DMS79 treated with DMSO at 0.1 percent for 48 hours (cell line): ENCODE data around the gene PNKP.

Source experiments
- DNase-seq: peaks from one replicate; lab custom pipeline; 2025; lab: John Stamatoyannopoulos, UW

Gene PNKP

GRCh38 chr19:49847731-49848696 lies 19.4 kb downstream of the PNKP start:
- no peak for DNase-seq

DNA sequence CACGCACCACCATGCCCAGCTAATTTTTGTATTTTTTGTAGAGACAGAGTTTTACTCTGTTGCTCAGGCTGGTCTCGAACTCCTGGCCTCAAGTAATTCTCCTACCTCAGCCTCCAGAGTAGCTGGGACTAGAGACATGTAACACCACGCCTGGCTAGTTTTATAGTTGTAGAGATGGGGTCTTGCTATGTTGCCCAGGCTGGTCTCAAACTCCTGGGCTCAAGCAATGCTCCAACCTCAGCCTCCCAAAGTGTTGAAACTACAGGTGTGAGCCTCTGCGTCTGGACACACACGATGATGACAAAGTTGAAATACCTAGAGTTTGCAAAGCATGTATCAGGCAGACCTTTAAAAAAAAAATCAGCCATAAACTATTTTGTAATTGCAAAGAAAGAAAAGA lies 21.0 kb downstream of the PNKP start:
- DNase-seq = no peak

- DNase-seq = no peak
Observed at GRCh38 chr19:49845414-49845813, 22.0 kb downstream of the PNKP start.

DNA sequence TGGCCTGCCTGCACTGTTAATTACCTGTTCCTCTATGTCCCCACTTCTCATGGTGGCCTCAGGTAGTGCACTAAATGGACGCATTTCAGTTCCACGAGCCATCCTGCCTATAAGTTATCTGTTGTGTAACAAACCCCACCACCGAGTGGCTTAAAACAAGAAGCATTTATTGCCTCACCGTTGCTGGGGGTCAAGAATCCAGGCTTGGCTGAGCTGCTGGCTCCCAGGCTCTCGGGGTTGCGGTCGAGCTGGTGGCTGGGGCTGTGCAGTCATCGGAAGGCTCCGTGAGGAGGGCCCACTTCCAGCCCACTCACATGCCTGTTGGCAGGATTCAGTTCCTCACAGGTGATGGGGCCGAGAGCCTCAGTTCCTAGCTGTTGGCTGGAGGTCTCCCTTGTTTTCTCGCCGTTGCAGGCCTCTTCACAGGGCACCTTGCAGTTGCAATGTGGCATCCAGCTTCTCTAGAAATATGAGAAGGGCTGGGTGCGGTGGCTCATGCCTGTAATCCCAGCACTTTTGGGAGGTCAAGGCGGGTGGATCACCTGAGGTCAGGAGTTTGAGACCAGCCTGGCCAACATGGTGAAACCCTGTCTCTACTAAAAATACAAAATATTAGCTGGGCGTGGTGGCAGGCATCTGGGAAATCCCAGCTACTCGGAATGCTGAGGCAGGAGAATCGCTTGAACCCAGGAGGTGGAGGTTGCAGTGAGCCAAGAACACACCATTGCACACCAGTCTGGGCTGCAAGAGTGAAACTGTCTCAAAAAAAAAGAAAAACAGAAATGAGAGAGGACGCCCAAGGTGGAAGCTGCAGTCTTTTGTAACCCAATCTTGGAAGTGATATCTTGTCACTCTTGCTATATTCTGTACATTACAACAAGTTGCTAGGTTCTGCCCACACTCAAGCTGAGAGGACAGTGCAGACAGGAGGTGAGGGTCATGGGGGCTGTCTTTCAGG lies 23.0 kb downstream of the PNKP start:
- no peak for DNase-seq

DNA sequence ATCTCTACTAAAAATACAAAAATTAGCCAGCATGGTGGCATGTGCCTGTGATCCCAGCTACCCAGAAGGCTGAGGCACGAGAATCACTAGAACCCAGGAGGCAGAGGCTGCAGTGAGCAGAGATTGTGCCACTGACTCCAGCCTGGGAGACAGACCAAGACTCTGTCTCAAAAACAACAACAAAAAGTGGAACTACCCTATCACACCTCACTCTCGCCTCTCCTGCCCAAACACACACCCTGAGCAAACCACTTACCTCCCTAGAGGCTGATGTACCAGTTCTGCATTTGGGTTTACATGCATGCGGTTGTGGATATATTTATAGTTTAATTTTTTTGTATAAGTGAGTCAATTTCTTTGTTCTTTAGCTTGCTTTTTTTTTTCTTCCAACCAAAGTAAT lies 24.1 kb downstream of the PNKP start:
- DNase-seq = no peak

DNA sequence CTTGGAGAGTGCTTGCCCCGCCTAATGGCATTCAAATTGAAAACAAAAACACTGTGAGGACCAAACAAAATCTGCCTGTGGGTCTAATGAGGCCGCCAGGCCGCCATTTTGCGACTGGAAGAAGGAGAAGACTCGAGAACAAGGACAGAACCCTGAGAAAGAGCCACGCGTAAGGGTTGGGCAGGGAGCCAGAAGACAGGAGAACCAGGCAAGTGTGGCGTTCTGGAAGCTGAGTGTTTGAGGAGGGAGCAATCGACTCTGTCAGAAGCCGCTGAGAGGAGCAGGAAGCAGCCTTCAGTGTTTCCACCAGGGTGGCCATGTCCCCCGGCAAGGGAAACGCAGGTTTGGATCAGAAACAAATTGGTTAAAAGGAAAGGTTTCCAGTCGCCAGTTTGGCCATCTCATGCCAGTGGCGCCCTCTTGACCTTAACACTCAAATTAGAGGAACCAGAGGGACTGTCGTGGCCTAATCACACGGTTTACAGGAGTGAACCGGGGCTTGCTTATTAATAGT lies 26.6 kb downstream of the PNKP start:
- no peak for DNase-seq

DNA sequence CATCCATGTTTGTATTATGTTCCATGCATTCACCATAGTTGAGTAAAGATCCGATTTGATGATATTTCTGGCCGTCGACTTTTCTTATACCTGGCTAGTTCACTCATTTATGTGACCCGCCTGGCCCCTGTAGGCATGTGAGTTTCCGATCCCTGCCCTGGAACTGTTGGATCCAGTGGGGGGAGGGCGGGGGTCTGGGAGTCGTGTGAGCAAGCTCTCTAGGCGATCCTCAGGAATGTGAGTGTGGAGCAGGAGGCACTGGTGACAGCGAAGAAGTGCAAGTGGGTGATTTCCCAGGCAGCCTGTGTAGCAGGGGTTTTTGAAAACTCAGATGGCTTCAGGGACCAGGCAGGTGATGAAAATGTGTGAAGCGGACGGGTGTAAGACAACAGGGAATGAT lies 27.1 kb downstream of the PNKP start:
- DNase-seq = no peak

DNA sequence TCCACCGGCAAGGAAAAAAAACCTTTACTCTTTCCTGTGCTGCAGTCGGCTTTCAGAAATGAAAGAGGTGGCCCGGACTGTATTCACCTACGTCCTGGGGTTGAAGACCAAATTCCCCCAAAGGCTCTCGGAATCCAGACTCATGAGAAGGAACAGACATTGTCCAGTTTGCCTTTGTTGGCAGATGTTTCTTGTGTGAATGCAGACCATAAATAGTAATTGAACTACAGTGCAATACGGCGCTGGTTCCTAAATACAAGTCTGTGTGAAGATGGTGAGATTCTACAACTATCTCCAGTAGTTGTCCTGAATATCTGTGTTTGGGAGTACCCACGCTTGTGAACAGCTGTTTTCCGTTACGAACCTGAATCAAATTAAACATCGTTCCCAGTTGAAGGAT lies 27.7 kb downstream of the PNKP start:
- DNase-seq = no peak

GRCh38 chr19:49838885-49839588 lies 28.3 kb downstream of the PNKP start:
- DNase-seq = no peak

DNA sequence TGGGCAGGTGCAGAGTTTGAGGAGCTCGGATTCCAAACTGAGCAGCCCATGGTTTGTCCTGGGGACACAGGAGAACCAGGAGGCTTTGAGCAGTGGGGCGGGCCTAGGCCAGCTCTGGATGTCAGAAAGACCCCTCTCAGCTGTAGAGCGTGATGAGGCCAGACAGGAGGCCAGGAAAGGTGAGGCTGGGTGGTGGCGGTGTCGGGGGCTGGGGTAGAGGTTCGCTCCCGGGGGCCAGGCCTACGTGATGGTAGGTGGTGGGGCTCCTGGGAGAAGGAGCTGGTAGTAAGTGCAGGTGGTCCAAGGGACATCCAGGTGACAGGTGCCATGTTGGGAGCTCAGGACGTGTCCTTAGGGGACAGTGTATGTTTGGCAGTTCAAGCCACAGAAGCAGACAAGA lies 30.0 kb downstream of the PNKP start:
- no peak for DNase-seq

- DNase-seq = no peak
Observed at GRCh38 chr19:49837009-49837310, 30.4 kb downstream of the PNKP start.

DNA sequence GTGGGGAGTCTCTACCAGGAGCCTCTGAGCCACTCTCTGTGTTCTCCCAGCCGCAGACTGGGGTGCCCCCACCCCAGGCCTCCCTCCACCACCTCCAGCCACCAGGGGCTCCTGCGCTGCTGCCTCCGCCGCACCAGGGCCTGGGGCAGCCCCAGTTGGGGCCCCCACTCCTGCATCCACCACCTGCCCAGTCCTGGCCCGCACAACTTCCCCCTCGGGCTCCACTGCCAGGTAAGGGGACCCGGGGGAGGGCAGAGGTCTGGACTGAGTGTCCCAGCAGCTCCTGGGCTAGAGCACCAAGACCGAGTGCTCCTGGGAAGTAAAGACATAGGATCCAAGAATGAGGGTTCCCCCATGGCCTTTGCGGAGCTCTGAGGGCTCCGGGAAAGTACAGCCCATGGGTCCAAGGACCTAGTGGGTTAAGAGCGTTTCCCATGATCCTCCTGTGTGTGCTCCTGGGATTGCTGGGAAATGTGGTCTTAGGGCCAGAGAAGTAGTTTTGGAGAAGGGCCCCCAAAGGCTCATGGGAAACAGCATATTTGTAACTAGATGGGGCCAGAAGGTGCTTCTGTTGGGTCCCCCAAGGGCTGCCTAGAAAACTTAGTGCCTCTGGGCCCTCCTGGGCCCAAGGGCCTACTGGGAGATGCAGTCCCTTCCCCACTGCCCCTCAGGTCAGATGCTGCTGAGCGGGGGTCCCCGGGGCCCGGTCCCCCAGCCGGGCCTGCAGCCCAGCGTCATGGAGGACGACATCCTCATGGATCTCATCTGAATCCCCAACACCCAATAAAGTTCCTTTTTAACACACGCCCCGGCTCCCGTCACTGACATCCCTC lies 31.0 kb downstream of the PNKP start:
- no peak for DNase-seq

DNA sequence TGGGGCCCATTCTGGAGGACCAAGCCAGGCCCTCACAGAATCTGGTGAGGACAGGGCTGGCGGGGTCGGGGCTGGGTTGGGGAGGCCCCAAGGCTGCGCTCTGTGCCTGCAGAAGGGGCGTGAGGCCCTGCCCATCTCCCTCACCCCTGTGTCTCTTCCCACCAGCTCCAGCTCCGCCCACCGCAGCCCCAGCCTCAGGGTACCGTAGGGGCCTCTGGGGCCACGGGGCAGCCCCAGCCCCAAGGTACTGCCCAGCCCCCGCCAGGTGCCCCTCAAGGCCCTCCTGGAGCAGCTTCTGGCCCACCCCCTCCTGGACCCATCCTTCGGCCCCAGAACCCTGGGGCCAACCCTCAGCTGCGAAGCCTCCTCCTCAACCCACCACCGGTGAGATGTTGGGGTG lies 31.8 kb downstream of the PNKP start:
- no peak for DNase-seq

- no peak for DNase-seq
Observed at GRCh38 chr19:49833599-49833998, 33.8 kb downstream of the PNKP start.

- DNase-seq = no peak
Observed at GRCh38 chr19:49832556-49832955, 34.8 kb downstream of the PNKP start.

GRCh38 chr19:49831592-49831991 lies 35.8 kb downstream of the PNKP start:
- DNase-seq = no peak

DNA sequence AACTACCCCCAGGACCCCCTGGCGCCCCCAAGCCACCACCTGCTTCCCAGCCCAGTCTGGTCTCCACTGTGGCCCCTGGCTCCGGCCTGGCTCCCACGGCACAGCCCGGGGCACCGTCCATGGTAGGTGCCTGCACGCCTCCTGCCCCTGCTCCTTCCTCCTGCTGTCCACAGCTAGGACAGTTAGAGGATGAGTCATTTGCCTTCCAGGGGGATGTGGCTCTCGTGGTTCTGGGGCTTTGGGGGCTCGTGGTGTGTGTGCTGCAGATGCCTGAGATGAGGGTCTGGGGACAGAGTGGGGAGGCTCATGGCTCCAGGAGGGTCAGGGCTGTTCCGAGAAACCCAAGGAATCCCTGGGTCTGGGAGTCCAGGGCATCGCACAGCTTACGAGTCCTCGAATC lies 36.6 kb downstream of the PNKP start:
- DNase-seq = no peak

- no peak for DNase-seq
Observed at GRCh38 chr19:49829721-49830120, 37.7 kb downstream of the PNKP start.

GRCh38 chr19:49829200-49829599 lies 38.2 kb downstream of the PNKP start:
- no peak for DNase-seq

GRCh38 chr19:49827034-49827433 lies 40.3 kb downstream of the PNKP start:
- DNase-seq = no peak

GRCh38 chr19:49824662-49825061 lies 42.7 kb downstream of the PNKP start:
- DNase-seq = no peak
